IPS-18c (cell line): ENCODE results near the gene SBK2.
"Not testable (repeated sequence)": the region's sequence is repeated elsewhere in the genome, so short reads cannot be mapped to it uniquely, and the experiment has no call there.

Experiments
- H3K4me3 ChIP-seq: 2 replicates; pipeline ENCODE4 v1.7.0; 2013; ENCODE audit warnings: low read depth, mild to moderate bottlenecking, low read length, moderate library complexity; ENCODE audit not compliant: insufficient read depth
- H3K9me3 ChIP-seq: one replicate; pipeline ENCODE4 v1.6.1; 2013; ENCODE audit warnings: mild to moderate bottlenecking, low read length, moderate library complexity; ENCODE audit not compliant: control insufficient read depth, insufficient read depth

SBK2 gene

DNA sequence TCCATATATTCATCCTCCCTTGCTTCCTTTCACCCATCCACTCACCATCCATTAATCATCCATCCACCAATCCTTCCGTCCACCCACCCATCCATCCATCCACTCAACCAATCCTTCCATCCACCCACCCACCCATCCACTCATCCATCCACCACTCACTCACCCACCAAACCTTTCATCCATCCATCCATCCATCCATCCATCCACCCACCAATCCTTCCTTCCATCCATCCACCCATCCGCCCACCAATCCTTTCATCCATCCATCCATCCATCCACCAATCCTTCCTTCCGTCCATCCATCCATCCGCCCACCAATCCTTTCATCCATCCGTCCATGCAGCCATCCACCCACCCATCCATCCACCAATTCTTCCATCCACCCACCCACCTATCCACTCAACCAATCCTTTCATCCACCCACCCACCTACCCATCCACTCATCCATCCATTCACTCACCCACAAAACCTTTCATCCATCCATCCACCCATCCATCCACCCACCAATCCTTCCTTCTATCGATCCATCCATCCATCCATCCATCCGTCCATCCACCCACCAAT, 5.4 kb upstream of the SBK2 start:
- Histone ChIP-seq H3K9me3 (no peaks in the 10 kb centered on the region), H3K4me3 (no peak overlapping the region)

DNA sequence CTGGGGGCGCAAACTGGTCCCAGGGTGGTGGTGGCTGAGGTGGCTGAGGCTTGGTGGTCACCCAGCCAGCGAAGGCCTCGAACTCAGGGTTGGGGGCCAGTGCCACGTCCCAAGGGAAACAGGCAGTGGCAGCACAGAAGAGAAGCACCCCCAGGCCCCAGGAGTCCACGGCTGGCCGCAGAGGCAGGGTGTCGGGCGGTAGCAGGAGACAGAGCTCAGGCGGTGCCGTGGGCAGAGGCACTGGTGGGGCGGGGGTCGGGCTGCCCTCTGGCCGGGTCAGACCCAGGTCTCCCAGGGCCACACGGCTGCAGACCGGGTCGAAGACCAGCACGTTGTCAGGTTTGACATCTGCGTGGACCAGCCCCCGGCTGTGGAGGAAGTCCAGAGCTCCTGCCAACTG, 4.2 kb upstream of the SBK2 start:
- no peak overlapping the region for H3K4me3 ChIP-seq
- no peaks in the 10 kb centered on the region for H3K9me3 ChIP-seq

DNA sequence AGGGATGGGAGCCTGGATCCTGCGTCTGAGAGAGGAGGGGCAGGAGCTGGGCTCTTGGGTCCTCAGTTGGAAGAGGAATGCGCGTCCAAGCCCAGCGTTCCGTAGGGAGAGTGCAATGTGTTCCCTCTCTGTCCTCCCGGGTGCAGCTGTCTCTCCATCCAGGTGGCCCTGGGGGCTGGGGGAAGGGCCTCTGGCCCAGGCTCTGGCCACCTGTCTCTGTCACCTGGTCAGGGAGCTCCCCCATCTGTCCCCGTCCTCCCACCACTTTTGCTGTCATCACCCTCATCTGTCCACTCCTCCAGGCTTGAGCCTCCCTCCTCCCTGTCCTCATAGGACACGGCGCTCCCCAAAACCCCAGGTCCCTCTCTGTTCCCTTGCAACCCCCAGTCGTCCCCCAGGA, 3.7 kb upstream of the SBK2 start:
- H3K9me3 ChIP-seq, result no peaks in the 10 kb centered on the region
- H3K4me3 ChIP-seq, result no peak overlapping the region

DNA sequence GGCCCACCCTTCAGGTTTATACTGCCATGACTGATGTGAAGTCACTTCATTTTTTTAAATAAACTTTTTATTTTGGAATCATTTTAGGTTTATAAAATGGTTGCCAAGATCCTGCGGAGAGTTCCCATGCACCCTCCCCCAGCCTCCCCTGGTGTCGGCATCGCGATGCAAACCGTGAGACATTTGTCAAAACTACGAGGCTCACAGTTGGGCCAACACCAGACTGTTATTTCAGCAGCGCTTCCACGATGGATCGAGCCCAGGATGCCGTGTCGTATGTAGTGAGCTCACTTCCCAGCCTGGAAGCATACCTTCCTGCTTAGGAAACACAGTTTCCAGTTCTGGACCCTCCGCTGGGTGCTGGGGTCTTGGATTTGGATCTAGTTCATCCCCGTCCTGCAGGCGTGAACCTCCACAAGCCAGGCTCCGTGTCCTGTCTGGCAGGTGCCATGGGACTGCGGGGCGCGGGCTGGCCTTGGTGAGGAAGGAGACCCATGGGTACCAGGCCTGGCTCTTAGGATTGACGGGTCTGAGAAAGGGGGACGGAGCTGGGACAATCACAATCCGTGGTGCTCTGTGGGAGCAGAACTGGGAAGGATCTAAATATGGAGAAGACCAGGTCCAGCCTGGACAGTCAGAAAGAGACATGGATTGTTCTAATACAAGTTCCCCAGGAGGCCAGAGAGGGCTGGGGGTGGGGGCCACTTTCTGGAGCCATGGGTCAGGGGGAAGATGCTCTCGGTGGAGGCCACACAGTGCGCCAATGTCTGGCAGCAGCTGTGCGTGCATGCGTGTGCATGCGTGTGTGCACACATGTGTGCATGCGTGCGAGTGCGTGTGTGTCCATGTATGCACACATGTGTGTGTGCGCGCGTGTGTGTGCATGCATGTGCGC, 2.4 kb upstream of the SBK2 start:
- H3K4me3 ChIP-seq, result no peak overlapping the region
- H3K9me3 ChIP-seq, result no peaks in the 10 kb centered on the region

DNA sequence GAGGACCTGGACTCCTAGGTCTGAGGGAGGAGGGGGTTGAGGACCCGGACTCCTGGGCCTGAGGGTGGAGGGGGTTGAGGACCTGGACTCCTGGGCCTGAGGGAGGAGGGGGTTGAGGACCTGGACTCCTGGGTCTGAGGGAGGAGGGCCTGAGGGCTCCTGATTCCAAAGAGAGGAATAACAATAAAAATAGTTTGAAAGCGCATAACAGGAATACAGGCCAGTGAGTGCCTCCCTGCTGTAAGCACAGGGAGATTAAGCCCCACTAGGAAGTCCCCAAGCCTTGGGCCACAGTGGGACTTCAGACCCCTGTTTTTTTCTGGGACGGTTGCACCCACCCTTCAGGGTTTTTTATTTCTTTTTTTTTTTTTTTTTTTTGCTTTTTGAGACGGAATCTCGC, 1.2 kb upstream of the SBK2 start:
- Histone ChIP-seq H3K4me3 (no peak overlapping the region), H3K9me3 (no peaks in the 10 kb centered on the region)

DNA sequence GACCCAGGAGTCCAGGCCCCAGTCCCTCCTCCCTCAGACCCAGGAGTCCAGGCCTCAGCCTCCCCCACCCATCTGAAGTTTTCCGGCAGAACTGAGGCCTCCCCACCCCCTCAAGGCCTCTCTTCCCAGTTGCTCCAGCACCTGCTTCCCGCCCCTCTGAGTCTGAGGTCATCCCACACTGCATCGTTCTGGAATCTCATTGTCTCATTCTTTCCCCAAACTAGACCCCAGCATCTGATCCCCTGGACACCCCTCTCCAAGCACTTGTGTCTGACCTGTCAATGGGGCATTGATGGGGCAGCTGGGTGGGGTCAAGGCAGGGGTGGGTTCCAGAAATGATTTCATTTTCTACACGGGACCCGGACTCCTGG, 793 bp upstream of the SBK2 start:
- Histone ChIP-seq H3K9me3 (no peaks in the 10 kb centered on the region), H3K4me3 (no peak overlapping the region)

DNA sequence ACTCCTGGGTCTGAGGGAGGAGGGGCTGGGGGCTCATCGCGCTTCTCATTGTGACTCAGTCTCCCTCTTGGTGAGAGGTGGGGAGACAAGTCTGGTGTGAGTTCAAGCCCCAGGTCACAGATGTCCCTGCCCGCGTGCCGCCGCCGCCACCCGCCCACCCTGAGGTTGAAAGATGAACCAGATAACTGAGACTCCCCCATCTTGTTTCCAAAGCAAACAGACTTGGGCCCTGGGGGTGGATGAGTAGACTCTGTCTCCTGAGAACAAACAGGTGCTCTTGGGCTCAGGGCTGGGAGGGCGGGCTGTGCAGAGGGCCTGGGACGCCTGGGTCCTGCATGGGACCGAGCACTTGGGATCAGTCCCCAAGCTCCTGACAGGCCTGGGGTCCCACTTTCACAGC, 567 bp downstream of the SBK2 start:
- no peaks in the 10 kb centered on the region for H3K9me3 ChIP-seq
- H3K4me3 ChIP-seq, result no peak overlapping the region; the same call in 1 of the 2 replicates

DNA sequence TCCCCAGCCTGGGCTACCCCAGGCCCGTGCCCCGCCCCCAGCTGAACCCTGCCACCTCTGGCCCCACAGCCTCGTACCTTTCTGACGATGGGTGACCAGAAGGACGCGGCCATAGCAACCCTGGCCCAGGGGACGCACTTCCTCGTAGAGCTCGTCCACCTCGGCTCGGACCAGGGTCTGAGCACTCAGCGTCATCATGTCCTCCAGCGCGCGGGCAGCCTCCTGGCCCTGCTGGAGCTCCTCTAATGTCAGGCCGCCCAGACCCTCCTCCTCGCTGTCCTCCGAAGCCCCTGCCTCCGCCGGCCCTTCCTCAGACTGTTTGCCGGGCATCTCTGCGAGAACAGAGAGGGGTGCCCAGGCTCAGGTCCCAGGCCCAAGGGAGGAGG, 975 bp downstream of the SBK2 start:
- H3K9me3 ChIP-seq, result no peaks in the 10 kb centered on the region
- H3K4me3 ChIP-seq, result no peak overlapping the region

DNA sequence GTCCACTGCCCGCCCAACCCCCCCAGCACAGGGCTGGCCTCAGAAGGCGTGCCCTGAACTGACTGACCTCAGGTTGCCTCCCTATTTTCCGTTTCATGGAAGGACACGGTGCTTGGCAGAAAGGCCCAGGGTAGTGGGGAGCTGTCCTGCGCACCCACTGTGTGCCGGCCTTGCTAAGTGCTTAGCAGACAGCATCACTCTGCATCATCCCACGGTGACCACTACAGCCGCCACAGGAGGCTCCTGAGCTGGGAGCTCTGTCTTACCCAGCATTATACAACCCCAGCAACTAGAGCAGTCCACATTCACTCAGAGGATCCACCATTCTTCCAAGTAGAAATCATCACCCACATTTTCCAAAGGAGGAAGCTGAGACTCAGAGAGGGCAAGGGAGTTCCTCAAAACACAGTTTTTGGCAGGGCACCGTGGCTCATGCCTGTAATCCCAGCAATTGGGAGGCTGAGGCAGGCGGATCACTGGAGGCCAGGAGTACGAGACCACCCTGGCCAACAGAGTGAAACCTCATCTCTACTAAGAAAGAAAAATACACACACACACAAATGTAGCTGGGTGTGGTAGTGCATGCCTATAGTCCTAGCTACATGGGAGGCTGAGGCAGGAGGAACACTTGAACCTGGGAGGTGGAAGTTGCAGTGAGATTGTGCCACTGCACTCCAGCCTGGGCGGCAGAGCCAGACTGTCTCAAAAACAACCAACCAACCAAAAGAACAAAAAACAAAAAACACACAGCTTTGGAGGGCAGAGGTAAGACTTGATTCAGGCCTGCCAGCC, 1.6 kb downstream of the SBK2 start:
- Histone ChIP-seq H3K4me3 (no peak overlapping the region), H3K9me3 (no peaks in the 10 kb centered on the region)

DNA sequence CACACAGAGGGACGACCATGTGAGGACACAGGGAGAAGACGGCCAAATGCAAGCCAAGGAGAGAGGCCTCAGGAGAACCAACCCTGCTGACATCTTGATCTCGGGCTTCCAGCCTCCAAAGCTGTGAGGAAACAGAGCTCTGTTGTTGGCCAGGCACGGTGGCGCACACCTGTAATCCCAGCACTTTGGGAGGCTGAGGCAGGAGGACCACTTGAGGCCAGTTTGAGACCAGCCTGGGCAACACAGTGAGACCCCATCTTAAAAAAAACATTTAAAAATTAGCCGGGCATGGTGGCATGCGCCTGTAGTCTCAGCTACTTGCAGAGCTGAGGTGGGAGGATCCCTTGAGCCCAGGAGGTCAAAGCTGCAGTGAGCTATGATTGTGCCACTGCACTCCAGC, 2.7 kb downstream of the SBK2 start:
- not testable (repeated sequence) for H3K9me3 ChIP-seq, H3K4me3 ChIP-seq

DNA sequence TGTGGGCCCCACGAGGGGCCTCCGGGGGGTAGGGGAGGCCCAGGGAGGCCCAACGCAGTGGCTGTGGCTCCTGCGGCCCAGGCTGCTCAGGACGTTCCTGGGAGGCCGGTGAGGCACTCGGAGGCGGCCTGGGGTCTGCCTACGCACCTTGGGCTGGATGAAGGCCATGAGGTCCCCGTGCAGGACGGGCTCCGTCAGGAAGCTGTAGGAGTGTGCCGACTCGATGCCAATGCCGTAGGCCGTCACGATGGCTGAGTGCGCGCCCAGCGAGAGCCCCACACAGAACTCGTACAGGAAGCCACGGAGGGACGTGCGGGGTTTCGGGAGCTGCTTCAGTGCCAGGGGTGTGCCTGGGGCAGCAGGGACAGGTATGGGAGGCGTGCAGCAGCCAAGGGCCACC, 5.9 kb downstream of the SBK2 start:
- Histone ChIP-seq H3K9me3 (no peaks in the 10 kb centered on the region), H3K4me3 (no peak overlapping the region)

DNA sequence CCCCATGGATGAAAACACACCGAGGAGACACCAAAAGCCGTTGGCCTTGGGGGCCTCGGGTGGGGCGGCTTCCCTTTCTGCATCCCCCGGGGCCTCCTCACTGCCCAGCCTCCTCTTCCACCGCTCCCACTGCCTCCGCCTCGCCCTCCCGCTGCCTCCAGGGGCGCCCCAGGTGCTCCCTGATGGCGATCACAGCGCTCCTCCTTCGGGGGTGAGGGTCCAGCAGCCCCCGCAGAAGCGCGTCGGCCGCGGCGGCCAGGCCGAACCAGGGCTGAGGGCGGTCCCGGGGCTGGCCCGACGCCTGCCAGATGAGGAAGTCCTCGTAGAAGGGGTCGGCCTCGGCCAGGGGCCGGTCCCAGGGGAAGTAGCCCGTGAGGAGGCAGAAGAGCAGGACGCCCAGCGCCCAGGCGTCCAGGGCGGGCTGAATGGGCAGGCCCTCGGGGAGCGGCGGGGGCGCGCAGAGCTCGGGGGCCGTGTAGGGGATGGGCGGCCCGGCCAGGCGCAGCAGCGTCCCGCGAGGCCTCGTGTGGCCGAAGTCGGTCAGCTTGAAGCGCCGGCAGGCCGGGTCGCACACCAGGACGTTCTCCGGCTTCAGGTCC, 7.2 kb downstream of the SBK2 start:
- no peak overlapping the region for H3K4me3 ChIP-seq
- H3K9me3 ChIP-seq, result no peaks in the 10 kb centered on the region

DNA sequence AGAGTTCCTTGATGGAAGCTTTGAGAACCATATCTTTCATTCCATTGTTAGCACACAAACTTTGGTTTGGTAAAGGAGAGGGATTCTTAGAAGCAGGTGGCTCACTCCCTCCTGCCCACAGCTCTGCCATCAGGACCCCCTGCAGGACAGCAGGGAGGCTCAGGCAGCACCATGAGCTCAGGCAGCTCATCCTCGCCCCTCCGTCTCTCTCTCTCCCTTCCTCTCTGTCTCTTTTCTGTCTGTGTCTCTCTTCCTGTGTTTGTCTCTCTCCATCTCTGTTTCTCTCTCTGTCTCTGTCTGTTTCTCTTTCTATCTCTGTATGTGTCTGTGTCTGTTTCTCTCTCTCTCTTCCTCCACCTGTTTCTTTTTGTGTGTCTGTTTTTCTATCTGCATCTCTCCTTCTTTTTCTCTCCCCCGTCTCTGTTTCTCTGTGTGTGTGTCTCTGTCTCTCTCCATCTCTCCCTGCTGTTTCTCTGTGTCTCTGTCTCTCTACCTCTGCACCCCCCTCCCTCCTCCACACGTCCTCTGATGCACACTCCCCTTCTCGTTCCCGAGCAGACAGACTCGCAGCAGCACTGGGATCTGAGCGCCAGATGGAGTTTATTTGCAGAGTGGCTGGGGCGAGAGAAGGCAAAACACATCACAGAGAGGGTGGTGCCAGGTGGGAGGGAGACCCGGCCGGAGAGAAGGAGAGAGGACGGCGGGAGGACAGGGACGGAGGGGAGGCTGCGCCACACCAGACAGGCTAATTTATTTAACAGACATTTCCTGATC, 8.7 kb downstream of the SBK2 start:
- Histone ChIP-seq H3K9me3 (no peaks in the 10 kb centered on the region), H3K4me3 (no peak overlapping the region)

DNA sequence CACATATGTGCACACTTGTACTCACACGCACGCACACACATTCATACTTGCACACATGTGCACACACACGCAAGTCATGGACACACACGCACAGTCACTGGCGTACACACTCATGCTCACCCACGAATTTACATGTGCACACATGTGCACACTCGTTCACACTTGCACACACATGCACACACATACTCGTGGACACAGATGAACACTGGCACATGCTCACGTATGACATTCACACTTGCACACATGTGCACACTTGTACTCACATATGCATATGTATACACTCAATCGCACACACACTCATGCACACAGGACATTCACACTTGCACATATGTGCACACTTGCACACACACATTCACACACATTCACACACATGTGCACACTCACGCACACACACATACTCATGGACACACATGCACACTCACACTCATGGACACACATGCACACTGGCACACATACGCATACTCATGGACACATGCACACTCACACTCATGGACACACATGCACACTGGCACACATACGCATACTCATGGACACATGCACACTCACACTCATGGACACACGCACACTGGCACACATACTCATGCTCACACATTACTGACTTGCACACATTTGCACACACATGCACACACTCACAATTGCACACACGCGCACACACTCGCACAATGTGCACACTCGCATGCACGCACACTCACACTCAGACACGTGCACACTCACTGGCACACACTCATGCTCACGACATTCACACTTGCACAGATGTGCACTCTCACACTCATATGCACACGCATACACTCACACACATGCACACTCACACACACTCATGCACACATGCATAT, 9.5 kb downstream of the SBK2 start:
- no peak overlapping the region for H3K4me3 ChIP-seq
- no peaks in the 10 kb centered on the region for H3K9me3 ChIP-seq

DNA sequence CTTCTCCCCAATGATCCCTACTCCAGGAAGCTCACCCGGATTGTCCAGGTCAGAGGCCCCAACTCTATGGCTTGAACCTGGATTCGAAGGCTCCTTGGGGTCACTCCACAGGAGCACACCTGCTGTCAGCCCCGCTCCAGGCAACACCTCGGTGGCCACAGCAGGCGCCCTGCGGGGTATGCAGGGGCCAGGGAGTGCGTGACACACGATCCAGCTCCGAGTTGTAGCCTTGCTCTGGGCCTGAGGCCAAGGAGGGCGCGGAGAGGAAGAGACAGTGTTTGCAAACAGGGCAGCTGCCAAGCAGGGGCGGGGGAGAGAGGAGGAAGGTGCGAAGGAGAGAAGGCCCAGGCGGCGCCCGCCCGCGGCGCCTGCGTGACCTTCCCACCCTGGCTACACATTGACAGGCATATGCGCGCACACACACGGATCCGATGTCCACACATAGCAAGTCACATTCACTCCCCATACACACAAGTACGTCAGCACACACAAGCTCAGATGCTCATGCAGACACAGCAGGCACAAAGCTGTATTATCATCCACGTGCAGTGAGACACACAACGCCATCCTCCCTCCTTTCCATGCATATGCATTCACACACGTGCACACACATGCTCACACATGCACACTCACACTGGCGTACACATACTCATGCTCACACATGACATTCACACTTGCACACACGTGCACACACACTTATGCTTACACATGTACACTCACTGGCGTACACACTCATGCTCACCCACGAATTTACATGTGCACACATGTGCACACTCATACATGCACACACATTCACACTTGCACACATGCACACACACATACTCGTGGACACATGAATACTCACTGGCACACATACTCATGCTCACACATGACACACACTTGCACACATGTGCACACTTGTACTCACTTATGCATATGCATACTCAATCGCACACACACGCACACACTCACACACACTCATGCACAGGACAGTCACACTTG, 10.4 kb downstream of the SBK2 start:
- no peaks in the 10 kb centered on the region for H3K9me3 ChIP-seq
- no peak overlapping the region for H3K4me3 ChIP-seq
